Measurements from ENCODE around the gene ZNF598.

DNA sequence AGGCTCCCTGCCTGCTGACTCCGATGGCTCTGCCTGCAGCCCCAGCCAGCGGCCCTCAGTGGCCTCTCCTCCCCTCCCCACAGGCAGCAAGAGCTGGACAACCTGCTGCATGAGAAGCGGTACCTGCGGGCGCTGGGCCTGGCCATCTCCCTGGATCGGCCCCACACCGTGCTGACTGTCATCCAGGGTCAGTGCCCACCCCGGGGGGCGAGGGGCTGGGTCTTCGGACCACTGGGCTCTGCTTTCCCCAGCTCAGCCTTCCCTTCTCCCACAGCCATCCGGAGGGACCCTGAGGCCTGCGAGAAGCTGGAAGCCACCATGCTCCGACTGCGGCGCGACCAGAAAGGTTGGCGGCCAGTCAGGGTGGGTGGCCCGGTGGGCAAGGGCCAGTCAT, 31.7 kb downstream of the ZNF598 start:
- no peak for TF ChIP-seq POLR2AphosphoS5 (IDR thresholded peaks at IDR 0.05; ENCODE audit: low read depth, low read length)
- TF ChIP-seq POLR2A (IDR thresholded peaks at IDR 0.05; ENCODE audit: low read depth, low read length) = no peak
